HUDEP-2 (cell line): ENCODE data around the gene IGLL5.

ENCODE experiments used
- DNase-seq, 76 experiments: peaks; one replicate each; lab custom pipeline; 2025; ENCODE audit not compliant: unreplicated experiment in 76 of 76; lab: John Stamatoyannopoulos, UW

Gene IGLL5

DNA sequence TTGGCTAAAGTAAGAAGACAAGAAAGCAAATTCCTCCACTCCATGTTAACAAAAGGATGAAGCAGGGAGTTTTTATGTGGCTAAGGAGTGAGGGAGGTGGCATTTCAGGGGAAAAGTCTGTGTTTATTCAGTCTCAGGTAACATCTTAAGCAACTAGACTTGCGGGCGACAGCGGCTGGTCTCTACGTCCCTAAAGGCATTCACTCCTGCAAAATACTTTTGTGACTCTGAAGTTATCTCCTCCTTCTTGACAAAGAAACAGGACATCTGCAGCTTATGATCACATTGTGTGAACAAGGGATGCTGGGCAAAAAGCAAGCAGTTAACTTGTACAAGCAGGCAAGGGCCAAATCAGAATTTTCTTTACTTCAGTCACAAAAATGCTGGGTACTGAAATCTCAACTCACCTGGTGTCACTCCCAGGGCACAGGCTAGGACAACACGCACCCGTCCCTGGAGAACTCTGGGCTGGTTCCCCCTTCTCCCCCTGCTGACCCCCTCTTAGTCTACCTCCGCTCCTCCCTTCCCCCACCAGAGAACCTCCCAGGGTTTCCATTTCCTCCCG is 38.3 kb downstream of the IGLL5 start:
- DNase-seq = no peak

GRCh38 chr22:22926370-22927195 is 39.0 kb downstream of the IGLL5 start:
- no peak for DNase-seq

DNA sequence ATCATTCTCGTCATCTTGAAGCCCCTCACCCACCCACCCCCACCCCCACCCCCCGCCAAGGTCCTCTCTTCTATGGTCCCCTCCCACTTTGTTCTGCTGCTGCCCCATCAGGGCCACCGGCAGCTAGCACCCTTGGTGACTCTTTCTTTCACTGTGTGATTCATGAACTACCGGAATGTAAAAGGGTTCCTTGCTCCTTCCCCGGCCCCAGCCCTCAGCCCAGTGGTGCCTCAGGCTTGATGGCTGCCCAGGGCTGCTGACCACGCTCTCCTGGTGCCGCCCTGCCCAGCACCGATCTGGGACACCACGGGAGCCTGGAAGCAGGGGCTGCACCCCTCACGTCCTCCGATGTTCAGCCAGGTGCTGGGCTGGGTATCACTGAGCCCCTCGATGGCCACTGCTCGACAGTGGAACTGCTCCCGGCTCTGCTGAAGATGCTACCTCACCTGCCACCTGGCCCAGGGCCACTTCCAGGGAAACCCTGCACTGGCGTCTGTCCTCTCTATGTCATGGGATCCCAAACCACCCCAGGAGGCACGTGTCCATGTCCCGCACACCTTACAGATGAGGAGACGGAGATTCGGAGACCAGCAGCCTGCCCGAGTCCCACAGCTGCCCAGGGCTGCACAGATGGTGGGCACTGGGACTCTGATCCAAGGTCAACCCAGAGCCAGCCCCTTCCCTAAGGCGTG is 39.7 kb downstream of the IGLL5 start:
- DNase-seq = no peak

DNA sequence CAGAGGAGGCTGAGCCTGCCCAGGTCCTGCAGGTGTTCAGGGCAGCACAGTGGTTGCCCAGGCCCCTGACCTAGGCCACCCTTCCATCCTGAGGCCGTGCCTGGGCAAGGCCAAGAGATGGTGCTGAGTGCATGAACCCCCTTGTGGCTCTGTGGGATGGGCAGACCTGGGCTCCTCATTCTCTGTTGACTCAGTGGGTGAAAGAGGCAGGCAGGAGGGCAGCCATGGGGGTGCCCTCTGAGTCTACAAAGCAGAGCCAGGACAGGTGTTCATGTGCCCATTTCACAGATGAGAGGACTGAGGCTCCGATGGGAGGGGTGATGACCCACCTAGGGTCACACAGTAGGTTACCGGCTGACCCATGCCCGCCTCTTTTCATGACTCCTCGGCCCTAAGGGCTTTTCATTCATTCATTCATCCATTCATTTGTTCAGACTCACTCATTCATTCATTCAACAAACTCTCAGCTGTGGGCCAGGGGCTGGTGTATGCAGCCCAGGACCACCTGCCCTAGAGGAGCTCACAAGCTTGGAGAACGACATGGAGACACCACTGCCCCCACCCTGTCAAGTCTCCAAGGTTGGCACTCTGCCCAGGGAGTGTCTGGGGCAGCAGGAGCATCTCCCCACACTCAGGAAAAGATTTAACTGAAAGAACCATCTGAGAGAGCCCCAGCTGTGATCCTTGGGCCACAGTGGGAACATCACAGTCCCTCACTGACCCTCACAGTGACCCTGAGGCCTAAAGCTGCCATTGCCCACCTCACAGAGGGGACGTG is 40.5 kb downstream of the IGLL5 start:
- DNase-seq = peak in 1 of 76 experiments; percentile 6

- peak in 6 of 76 experiments; percentile 3 to 23 (median 8) for DNase-seq
Measured at GRCh38 chr22:22928666-22929380, 41.2 kb downstream of the IGLL5 start.

DNA sequence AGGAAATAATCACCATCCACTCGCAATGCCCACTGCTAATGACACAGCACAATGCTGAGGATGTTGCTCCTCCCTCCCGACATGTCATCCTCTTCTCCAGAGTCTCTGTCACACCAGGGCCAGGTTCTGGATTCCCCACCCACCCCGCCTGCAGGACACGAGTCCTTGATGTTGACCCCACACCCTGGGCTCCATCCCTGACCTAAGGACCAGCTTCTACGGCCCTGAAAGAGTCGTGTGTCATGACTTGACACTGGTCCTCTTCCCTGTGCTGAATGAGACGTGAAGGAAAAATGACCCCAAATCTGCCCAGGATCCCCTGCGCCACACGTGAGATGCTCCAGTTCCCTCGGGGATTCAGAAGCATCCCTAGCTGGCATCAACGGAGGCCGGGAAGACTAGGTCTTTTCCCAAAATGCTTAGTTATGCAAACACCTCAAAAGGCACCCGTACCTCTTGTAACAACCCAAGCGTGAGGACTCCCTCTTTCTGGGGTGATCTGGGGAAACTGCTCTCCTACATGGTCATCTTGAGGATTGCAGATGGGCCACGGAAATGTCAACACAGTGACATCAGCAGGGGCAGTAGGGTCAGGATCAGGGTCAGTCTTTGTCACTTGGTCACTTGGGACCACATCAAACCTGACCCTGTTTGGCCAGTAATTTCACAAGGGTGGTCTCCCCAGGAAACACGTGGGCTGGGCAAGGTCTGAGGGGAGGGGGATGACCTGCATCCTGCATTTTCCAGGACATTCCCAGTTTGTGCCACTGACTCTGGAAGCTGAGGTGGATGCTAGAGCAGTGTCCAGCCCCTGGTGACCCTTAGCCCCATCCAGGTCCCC is 42.0 kb downstream of the IGLL5 start:
- DNase-seq = no peak

DNA sequence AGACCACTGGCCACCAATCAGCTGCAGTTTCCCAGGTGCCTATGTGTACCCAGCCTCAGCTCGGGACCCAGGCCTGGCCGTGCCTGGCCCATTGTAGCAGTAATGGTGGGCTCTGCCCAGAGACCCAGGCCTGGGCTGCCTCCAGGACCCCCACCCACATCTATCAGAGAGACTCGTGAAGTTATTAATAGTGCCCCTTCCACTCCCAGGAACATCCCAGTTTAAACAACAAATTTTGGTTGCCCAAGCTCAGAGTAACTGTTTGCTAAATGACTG is 42.5 kb downstream of the IGLL5 start:
- DNase-seq = no peak

- DNase-seq = no peak
Measured at GRCh38 chr22:22930571-22931556, 43.2 kb downstream of the IGLL5 start.

DNA sequence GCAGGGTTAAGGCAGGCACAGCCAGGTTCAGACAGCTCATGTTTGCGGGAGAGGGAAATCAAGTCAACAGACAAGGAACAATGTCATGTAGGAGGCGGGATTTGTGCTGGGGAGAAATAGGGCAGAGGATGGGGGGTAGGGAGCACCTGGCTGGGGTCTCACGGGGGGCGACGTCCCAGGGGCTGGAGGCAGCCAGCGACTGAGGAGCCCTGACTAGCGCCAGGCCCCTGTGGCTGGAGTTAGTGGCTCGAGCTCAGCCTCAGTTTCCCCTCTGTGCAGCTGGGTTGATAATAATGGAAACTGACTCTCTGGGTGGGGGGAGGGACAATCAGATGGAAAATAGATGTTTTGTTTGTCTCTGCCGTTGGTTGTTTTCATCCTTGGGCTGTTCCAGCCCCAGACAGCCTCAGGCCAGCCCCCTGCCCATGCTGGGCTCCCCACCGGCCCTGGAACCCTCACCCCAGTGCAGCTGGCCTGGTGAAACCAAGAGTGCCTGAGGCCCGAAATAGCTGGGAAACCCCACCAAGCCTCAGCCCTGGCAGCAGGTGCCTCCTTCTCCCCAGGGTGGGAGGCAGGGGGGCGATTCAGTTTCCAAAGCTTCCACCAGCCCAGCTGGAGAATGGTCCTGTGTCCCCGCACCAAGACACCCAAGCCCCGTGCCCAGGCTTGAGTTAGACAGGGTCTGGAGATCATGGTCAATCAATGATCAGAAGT is 44.1 kb downstream of the IGLL5 start:
- no peak for DNase-seq

- DNase-seq = no peak
Measured at GRCh38 chr22:22932512-22932941, 44.9 kb downstream of the IGLL5 start.

- no peak for DNase-seq
Measured at GRCh38 chr22:22933100-22933806, 45.6 kb downstream of the IGLL5 start.

DNA sequence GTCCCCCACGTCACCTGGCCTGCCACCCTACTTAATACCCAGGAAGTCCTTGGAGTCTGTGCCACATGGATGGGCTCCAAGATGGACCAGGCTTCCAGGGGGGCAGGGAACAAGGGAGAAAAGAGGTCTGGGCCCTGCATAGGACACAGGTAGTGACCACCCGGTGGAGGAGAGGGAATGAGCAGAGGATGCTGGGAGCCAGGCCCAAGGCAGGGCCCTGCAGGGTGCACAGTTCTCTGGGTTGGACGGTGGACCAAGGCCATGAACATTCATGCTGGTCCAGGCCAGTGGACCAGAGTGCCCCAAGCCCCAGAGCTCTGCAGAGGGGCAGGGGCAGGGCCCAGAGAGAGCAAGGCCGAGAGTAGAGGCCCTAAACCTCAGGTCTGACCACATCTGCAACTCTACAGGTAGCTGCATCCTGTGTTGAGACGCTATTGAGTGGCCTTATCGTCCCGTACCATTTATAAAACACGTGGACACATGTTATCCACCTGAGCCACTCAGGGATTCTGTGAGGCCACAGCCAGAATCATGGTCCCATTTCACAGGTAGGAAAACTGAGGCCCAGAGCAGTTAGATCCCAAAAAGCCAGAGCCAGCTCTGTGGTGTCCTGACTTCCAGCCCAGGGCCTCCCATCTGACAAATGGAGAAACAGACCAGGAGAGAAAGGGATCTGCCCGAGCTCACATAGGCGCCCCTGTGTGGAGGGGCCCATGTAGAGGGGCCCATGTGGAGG is 46.4 kb downstream of the IGLL5 start:
- no peak for DNase-seq

DNA sequence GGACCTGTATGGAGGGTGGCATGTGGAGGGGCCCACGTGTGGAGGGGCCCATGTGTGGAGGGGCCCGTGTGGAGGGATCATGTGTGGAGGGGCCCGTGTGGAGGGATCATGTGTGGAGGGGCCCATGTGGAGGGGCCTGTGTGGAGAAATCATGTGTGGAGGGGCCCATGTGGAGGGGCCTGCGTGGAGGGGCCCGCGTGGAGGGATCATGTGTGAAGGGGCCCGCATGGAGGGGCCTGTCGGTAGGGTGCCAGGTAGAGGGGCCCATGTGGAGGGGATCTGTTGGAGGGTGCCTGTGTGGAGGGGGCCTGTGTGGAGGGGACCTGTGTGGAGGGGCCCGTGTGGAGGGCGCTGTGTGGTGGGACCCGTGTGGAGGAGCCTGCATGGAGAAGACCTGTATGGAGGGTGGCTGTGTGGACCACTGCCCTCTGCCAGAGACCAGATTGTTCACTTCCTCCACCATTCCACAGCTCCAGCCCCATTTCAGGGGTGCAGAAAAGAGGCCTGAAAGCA is 47.0 kb downstream of the IGLL5 start:
- no peak for DNase-seq

DNA sequence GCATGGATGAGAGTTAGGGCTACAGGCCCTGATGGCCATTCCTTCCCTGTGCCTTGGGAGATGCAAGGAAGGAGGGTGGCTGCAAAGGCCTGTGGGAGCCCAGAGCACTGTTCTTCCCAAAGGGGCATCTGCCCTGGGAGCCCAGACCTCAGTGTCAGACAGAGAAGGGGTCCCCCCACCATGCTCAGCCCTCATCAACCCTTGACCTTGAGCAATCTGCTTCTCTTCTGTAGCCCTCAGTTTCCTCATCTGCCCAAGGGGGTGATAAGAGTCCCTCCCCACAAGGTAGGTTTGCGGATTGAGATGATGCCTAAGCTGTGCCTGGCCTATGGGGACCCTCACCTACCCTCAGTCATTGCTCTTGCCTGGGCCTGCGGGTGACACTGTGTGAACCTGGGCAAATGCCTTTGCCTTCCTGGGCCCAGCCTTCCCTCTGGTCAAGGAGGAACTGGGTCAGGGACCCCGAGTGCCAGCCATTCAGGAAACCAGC is 47.5 kb downstream of the IGLL5 start:
- DNase-seq = no peak

- no peak for DNase-seq
Measured at GRCh38 chr22:22935546-22936157, 48.0 kb downstream of the IGLL5 start.
